Keratinocyte (primary cell): ENCODE results near the gene C10orf67. TPM values are rescaled to one million over a fixed set of nuclear protein-coding genes. Genes with fewer than 3 reads are reported as not detected.

Experiments
- DNase-seq: peaks from one replicate; pipeline ENCODE4 v3.0.0-alpha.2; 2011; ENCODE audit warnings: low read depth, missing footprints, low spot score
- FAIRE-seq: peaks from 2 replicates; lab custom pipeline; 2011; peaks lifted over from hg19 to GRCh38; lab: Jason Lieb, UNC
- H2AFZ ChIP-seq: 2 replicates; pipeline ENCODE4 v1.6.0; 2012; ENCODE audit warnings: low read length, control low read depth, inconsistent platforms; ENCODE audit not compliant: control insufficient read depth
- H3K27ac ChIP-seq: 2 replicates; pipeline ENCODE4 v1.5.1; 2011; ENCODE audit warnings: low read length; ENCODE audit not compliant: control insufficient read depth, insufficient read depth
- H3K27me3 ChIP-seq: 3 replicates; pipeline ENCODE4 v1.6.0; 2011; ENCODE audit warnings: low read length; ENCODE audit not compliant: control insufficient read depth, insufficient read depth; ENCODE audit errors: extremely low read depth
- H3K36me3 ChIP-seq, 2 experiments: 2 replicates in 1 of 2; 3 replicates in 1 of 2; pipeline ENCODE4 v1.5.1; 2011; ENCODE audit warnings: low read length in 2 of 2, mild to moderate bottlenecking in 1 of 2; ENCODE audit not compliant: control insufficient read depth in 2 of 2, insufficient read depth in 2 of 2; ENCODE audit errors: extremely low read depth in 1 of 2
- H3K4me1 ChIP-seq: 3 replicates; pipeline ENCODE4 v1.5.1; 2011; ENCODE audit warnings: low read length; ENCODE audit not compliant: control insufficient read depth, insufficient read depth; ENCODE audit errors: extremely low read depth
- H3K4me2 ChIP-seq: 3 replicates; pipeline ENCODE4 v1.6.0; 2011; ENCODE audit warnings: low read depth, low read length; ENCODE audit not compliant: control insufficient read depth, insufficient read depth; ENCODE audit errors: extremely low read depth
- H3K4me3 ChIP-seq, 3 experiments: fragments of 200-600 bp in 1 of 3; sonication (generic) in 1 of 3; 2 replicates in 2 of 3; 3 replicates in 1 of 3; pipeline ENCODE4 v1.5.1; 2011 to 2016; ENCODE audit warnings: low read length in 3 of 3, mild to moderate bottlenecking in 3 of 3, control low read depth in 2 of 3, inconsistent platforms in 1 of 3, low read depth in 1 of 3, mixed read lengths in 1 of 3, mixed run types in 1 of 3, moderate library complexity in 1 of 3; ENCODE audit not compliant: control insufficient read depth in 2 of 3, insufficient read depth in 2 of 3; ENCODE audit errors: extremely low read depth in 1 of 3
- H3K79me2 ChIP-seq: 2 replicates; pipeline ENCODE4 v1.6.0; 2012; ENCODE audit warnings: low read length; ENCODE audit not compliant: control insufficient read depth, insufficient read depth
- H3K9ac ChIP-seq: 3 replicates; pipeline ENCODE4 v1.6.0; 2011; ENCODE audit warnings: low read length; ENCODE audit not compliant: control insufficient read depth, insufficient read depth; ENCODE audit errors: extremely low read depth
- H3K9me1 ChIP-seq: 3 replicates; pipeline ENCODE4 v1.6.0; 2011; ENCODE audit warnings: low read length; ENCODE audit not compliant: control insufficient read depth, insufficient read depth; ENCODE audit errors: extremely low read depth
- H3K9me3 ChIP-seq: 2 replicates; pipeline ENCODE4 v1.5.1; 2012; ENCODE audit warnings: low read depth, low read length; ENCODE audit not compliant: control insufficient read depth
- H4K20me1 ChIP-seq: 3 replicates; pipeline ENCODE4 v1.6.0; 2011; ENCODE audit warnings: low read length; ENCODE audit not compliant: control insufficient read depth, insufficient read depth; ENCODE audit errors: extremely low read depth
- EZH2 ChIP-seq: IDR thresholded peaks from one replicate; pipeline ENCODE4 v1.6.1; 2012; ENCODE audit warnings: inconsistent platforms, mild to moderate bottlenecking, low read length, moderate library complexity
- dilution Hi-C: fragments of 300-500 bp; cut with MboI; formaldehyde crosslinking; loops from one replicate; pipeline ENCODE4 v1.7.0; 2020; ENCODE audit warnings: low sequenced_read_pairs; ENCODE audit not compliant: extremely low pct_ligation_motif_present
- polyA plus RNA-seq, 5 experiments: library from polyadenylated mRNA; depleted of rRNA in 3 of 5; stranded (reverse) in 3 of 5; stranded (forward) in 1 of 5; unstranded in 1 of 5; fragments of >200 nt; gene quantifications; 1 replicate in 1 of 5; 2 replicates in 3 of 5; 3 replicates in 1 of 5; pipeline versions ENCODE4 v1.2.1 to v1.2.3, GENCODE V29; 2011 to 2012; ENCODE audit warnings: missing spikeins in 2 of 5, low read depth in 1 of 5, low replicate concordance in 1 of 5
- TF ChIP-seq, protein P1 (sequence below), 3 experiments: IDR thresholded peaks in 1 of 3; conservative IDR thresholded peaks in 1 of 3; optimal IDR thresholded peaks in 1 of 3; 2 replicates in 2 of 3; 3 replicates in 1 of 3; pipeline versions ENCODE3 to v1.5.1; 2011; ENCODE audit warnings: low read length in 3 of 3, mild to moderate bottlenecking in 3 of 3, moderate library complexity in 2 of 3, control low read depth in 1 of 3, inconsistent platforms in 1 of 3; ENCODE audit not compliant: insufficient read depth in 2 of 3; ENCODE audit errors: extremely low read depth in 1 of 3

Gene C10orf67
- polyA plus RNA-seq, 1 donor (not counting 4 experiments of a cell fraction or from before 2014, with no cell fraction given): 0.26 TPM

DNA sequence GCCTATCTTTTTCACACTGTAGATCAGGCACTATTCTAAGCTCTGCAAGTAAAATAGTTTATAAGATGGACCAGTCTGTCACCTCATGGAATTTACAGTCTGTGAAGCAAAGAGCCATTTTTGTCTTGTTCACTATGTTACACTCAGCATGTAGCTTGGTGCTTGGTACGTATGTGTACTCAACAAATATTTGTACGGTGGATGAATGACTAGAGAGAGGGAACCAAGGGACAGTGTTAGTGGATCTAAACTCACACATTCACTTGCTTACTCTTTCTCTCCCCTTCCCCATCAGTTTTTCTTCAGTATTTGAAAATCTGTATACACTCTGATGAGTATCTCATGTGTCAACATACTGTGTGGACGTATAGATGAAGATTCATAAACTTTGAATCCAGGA lies 106.6 kb downstream of the C10orf67 start:
- no peaks in the 10 kb centered on the region for H3K4me1 ChIP-seq
- no peaks in the 10 kb centered on the region for H3K9me1 ChIP-seq
- no peak overlapping the region for H3K4me3 ChIP-seq
- no peak overlapping the region for H3K27ac ChIP-seq
- H3K9me3 ChIP-seq: no peaks in the 10 kb centered on the region
- H3K4me2 ChIP-seq: no peak overlapping the region
- no peaks in the 10 kb centered on the region for H3K79me2 ChIP-seq
- no peak overlapping the region for H2AFZ ChIP-seq
- DNase-seq (no peak), FAIRE-seq (no peak)
- dilution Hi-C loops: no loop called here
- no peaks in the 10 kb centered on the region for H3K36me3 ChIP-seq
- TF ChIP-seq, protein P1, sequence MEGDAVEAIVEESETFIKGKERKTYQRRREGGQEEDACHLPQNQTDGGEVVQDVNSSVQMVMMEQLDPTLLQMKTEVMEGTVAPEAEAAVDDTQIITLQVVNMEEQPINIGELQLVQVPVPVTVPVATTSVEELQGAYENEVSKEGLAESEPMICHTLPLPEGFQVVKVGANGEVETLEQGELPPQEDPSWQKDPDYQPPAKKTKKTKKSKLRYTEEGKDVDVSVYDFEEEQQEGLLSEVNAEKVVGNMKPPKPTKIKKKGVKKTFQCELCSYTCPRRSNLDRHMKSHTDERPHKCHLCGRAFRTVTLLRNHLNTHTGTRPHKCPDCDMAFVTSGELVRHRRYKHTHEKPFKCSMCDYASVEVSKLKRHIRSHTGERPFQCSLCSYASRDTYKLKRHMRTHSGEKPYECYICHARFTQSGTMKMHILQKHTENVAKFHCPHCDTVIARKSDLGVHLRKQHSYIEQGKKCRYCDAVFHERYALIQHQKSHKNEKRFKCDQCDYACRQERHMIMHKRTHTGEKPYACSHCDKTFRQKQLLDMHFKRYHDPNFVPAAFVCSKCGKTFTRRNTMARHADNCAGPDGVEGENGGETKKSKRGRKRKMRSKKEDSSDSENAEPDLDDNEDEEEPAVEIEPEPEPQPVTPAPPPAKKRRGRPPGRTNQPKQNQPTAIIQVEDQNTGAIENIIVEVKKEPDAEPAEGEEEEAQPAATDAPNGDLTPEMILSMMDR (optimal IDR thresholded peaks at IDR 0.05 in 1 of 3, IDR thresholded peaks at IDR 0.05 in 1 of 3, conservative IDR thresholded peaks at IDR 0.05 in 1 of 3; ENCODE audit: extremely low read depth in 1 of 3, insufficient read depth in 2 of 3, low read length in 3 of 3): no peak
- no peak for TF ChIP-seq EZH2
- no peaks in the 10 kb centered on the region for H4K20me1 ChIP-seq
- no peaks in the 10 kb centered on the region for H3K27me3 ChIP-seq
- H3K9ac ChIP-seq: no peak overlapping the region

DNA sequence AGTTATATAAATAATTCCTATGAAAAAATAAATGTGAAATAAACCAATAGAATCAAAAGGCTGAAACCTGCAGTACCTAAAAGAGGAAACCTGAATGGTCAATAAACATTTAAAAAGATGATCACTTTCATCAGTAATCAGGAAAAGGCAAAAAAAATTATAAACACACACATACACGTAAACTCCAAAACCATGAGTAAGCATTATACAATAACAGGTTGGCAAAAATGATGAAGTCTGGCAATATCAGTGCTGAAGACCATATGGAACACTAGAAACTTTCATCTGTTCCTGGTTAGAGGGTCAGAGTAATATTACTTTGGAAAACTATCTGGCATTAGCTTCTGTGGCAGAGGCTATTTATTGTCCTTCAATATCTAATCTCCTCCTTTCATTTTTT lies 114.0 kb downstream of the C10orf67 start:
- Histone ChIP-seq H3K9me3 (no peaks in the 10 kb centered on the region), H3K27ac (no peak overlapping the region), H3K4me2 (no peak overlapping the region), H3K9ac (no peak overlapping the region), H3K9me1 (no peaks in the 10 kb centered on the region), H2AFZ (no peak overlapping the region), H4K20me1 (no peaks in the 10 kb centered on the region), H3K79me2 (no peaks in the 10 kb centered on the region), H3K36me3 (no peaks in the 10 kb centered on the region), H3K27me3 (no peaks in the 10 kb centered on the region), H3K4me1 (no peaks in the 10 kb centered on the region), H3K4me3 (no peak overlapping the region)
- dilution Hi-C loops: no loop called here
- FAIRE-seq: no peak
- no peak for TF ChIP-seq EZH2
- TF ChIP-seq, protein P1 (optimal IDR thresholded peaks at IDR 0.05 in 1 of 3, IDR thresholded peaks at IDR 0.05 in 1 of 3, conservative IDR thresholded peaks at IDR 0.05 in 1 of 3; ENCODE audit: extremely low read depth in 1 of 3, insufficient read depth in 2 of 3, low read length in 3 of 3): no peak
- no peak for DNase-seq
